ENCODE measurements around the gene PDLIM5. TPM values are rescaled to one million over a fixed set of nuclear protein-coding genes. Genes with fewer than 3 reads are reported as not detected.

The PDLIM5 gene
- total RNA-seq, 1 experiment from 2014 or later: 44.7 TPM

DNA sequence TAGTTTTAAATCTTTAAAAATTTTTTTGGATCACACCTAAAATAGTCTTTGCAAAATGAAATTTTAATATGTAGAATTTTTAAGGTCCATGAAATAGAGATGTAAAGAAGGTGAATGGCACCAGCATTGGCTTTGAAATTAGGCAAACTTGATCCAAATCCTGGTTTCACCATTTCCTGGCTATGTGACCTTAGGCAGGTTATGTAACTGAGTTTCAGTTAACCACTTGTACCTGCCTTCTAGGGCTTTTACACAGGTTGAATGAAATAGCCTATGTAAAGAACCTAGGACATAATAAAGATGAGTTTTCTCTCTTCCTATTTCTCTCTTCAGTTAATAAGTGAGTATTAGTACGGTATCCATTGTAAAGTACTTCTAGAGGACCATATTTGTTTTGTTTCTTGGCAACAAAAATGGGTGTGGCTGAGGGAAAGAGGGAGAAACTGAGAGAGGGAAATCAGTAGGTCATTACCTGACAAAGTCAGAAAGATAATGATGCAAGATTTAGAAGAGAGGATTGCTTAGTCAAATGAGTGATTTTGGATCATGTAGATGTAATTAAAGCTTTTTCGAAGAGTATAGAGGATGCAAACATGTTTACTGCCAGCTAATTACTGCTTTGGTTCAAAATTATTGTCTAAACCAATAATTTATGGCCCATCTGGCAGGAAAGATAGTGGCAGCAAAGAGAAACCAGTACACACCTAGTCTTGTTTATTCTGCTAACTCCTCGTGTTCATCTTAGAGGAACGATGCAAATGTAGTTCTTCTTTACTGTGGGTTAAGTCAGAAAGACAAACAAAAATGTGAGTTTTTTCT is 81.9 kb downstream of the PDLIM5 start:
- Histone ChIP-seq H3K4me1 (ENCODE audit: control insufficient read depth, insufficient read depth, low read length) (no peaks in the 10 kb centered on the region; the same call in 1 of the 2 replicates), H3K9me3 (ENCODE audit: control insufficient read depth, insufficient read depth, low read depth, low read length) (no peaks in the 10 kb centered on the region), H3K4me3 (ENCODE audit: low read depth in 2 of 2, low read length in 2 of 2) (no peak overlapping the region), H3K36me3 (ENCODE audit: control insufficient read depth, insufficient read depth, low read length) (no peaks in the 10 kb centered on the region), H3K27me3 (ENCODE audit: control insufficient read depth, insufficient read depth, low read length) (no peaks in the 10 kb centered on the region), H3K27ac (ENCODE audit: low read length) (no peak overlapping the region)
- CTCF ChIA-PET: no interaction called here
- ATAC-seq (no peak), DNase-seq (ENCODE audit: low read depth, low spot score) (no peak)
- TF ChIP-seq, protein P1, sequence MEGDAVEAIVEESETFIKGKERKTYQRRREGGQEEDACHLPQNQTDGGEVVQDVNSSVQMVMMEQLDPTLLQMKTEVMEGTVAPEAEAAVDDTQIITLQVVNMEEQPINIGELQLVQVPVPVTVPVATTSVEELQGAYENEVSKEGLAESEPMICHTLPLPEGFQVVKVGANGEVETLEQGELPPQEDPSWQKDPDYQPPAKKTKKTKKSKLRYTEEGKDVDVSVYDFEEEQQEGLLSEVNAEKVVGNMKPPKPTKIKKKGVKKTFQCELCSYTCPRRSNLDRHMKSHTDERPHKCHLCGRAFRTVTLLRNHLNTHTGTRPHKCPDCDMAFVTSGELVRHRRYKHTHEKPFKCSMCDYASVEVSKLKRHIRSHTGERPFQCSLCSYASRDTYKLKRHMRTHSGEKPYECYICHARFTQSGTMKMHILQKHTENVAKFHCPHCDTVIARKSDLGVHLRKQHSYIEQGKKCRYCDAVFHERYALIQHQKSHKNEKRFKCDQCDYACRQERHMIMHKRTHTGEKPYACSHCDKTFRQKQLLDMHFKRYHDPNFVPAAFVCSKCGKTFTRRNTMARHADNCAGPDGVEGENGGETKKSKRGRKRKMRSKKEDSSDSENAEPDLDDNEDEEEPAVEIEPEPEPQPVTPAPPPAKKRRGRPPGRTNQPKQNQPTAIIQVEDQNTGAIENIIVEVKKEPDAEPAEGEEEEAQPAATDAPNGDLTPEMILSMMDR (IDR thresholded peaks at IDR 0.05): no peak
- TF ChIP-seq REST (IDR thresholded peaks at IDR 0.05; ENCODE audit: insufficient read depth in 1 of 2, low read depth in 2 of 2, low read length in 1 of 2): no peak
- TF ChIP-seq TCF7L2 (IDR thresholded peaks at IDR 0.05; ENCODE audit: low read depth, low read length): no peak
- no peak for TF ChIP-seq POLR2AphosphoS5 (IDR thresholded peaks at IDR 0.05; ENCODE audit: low read depth, low read length)
- TF ChIP-seq SIN3A (IDR thresholded peaks at IDR 0.05; ENCODE audit: borderline replicate concordance, insufficient read depth, low read depth, low read length): no peak
- BruUV-seq (replicated peaks): no TSS peak
- POLR2A ChIA-PET: no interaction called here
- in situ Hi-C loops (cut with HindIII; ENCODE audit: low pct_unique_long_range_greater_than_20kb, low sequenced_read_pairs) (no loop called here), intact Hi-C loops (cut with micrococcal nuclease; ENCODE audit: unreplicated experiment) (no loop called here)

DNA sequence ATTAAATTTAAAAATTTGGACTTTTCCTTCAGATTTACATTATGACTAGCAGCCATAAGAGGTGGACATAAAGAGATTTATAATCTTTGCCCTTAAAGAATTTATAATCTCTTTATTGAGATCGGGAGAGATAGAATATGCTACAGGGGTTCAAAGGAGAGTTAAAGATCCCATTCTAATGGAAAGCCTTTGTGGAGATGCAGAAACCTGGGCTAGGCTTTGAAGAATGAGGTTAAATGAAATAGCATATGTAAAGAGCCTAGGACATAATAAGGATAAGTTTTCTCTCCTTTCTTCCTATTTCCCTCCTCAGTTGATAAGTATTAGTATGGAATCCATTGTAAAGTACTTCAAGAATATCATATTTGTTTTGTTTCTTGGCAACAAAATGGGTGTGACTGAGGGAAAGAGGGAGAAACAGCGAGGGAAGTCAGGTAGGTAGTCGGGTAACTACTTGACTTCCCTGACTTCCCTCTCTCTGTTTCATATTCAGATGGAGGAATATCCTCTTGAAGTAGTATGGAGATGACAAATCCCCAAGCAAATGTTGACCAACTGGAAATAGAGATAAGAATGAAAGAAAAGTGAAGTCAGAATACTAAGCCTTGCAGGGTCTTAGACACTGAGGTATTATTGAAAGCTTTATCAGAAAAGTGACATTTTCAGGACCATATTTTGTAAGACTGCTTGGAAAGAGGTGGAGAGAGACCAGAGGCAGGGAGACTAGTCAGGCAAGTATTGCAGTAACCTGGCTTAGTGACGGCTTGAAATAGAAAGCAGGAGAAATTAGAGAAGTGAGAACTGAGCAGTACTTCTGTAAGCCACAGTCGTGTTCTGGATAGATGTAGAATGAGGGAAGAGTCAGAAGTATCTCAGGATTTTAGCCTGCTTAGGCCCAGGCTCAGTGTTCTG is 82.9 kb downstream of the PDLIM5 start:
- ChIA-PET CTCF (interaction anchor here (0.6 kb wide), 1 partner anchor 505 kb away, joined by 3 read pairs; no protein-coding TSS in a partner anchor), POLR2A (no interaction called here)
- Histone ChIP-seq H3K27ac (ENCODE audit: low read length) (no peak overlapping the region), H3K4me1 (ENCODE audit: control insufficient read depth, insufficient read depth, low read length) (no peaks in the 10 kb centered on the region; the same call in 1 of the 2 replicates), H3K9me3 (ENCODE audit: control insufficient read depth, insufficient read depth, low read depth, low read length) (no peaks in the 10 kb centered on the region), H3K4me3 (ENCODE audit: low read depth in 2 of 2, low read length in 2 of 2) (no peak overlapping the region), H3K27me3 (ENCODE audit: control insufficient read depth, insufficient read depth, low read length) (no peaks in the 10 kb centered on the region), H3K36me3 (ENCODE audit: control insufficient read depth, insufficient read depth, low read length) (no peaks in the 10 kb centered on the region)
- ATAC-seq (no peak), DNase-seq (ENCODE audit: low read depth, low spot score) (no peak)
- in situ Hi-C loops (cut with HindIII; ENCODE audit: low pct_unique_long_range_greater_than_20kb, low sequenced_read_pairs): no loop called here
- intact Hi-C loops (cut with micrococcal nuclease; ENCODE audit: unreplicated experiment): no loop called here
- no TSS peak for BruUV-seq (replicated peaks)
- no peak for TF ChIP-seq REST (IDR thresholded peaks at IDR 0.05; ENCODE audit: insufficient read depth in 1 of 2, low read depth in 2 of 2, low read length in 1 of 2)
- TF ChIP-seq TCF7L2 (IDR thresholded peaks at IDR 0.05; ENCODE audit: low read depth, low read length): no peak
- TF ChIP-seq SIN3A (IDR thresholded peaks at IDR 0.05; ENCODE audit: borderline replicate concordance, insufficient read depth, low read depth, low read length): no peak
- no peak for TF ChIP-seq POLR2AphosphoS5 (IDR thresholded peaks at IDR 0.05; ENCODE audit: low read depth, low read length)
- TF ChIP-seq, protein P1 (IDR thresholded peaks at IDR 0.05): no peak
